ENCODE measurements around the gene MYH9.
"Not testable (repeated sequence)": the region's sequence is repeated elsewhere in the genome, so short reads cannot be mapped to it uniquely, and the experiment has no call there.

The MYH9 gene

GRCh38 chr22:36291831-36292740, 95.7 kb downstream of the MYH9 start:
- H3K4me1 ChIP-seq (ENCODE audit: insufficient read depth, low read length, severe bottlenecking) = no peaks in the 10 kb centered on the region
- H3K4me3 ChIP-seq (ENCODE audit: low read depth, low read length, poor library complexity, severe bottlenecking) = no peak overlapping the region
- no peak overlapping the region for H3K9ac ChIP-seq (ENCODE audit: low read length)
- no peak overlapping the region for H3K4me2 ChIP-seq (ENCODE audit: low read length)
- H3K36me3 ChIP-seq (ENCODE audit: insufficient read depth, low read length) = peaks cover 86% of the 10 kb centered on the region
- TF ChIP-seq CTCF (IDR thresholded peaks at IDR 0.05; ENCODE audit: low read length) (no peak), EZH2 (IDR thresholded peaks at IDR 0.05; ENCODE audit: borderline replicate concordance, low read length) (no peak)
- H3F3A ChIP-seq (ENCODE audit: insufficient read depth, low read length) = no peaks in the 10 kb centered on the region; the same call in 1 of the 2 replicates
- H3K27ac ChIP-seq (ENCODE audit: low read depth, low read length, poor library complexity, severe bottlenecking) = no peak overlapping the region
- H3K79me2 ChIP-seq (ENCODE audit: insufficient read depth, low read length) = no peaks in the 10 kb centered on the region
- no peaks in the 10 kb centered on the region for H4K20me1 ChIP-seq (ENCODE audit: insufficient read depth, low read length)
- no peaks in the 10 kb centered on the region for H3K27me3 ChIP-seq (ENCODE audit: insufficient read depth, low read length)
- no peaks in the 10 kb centered on the region for H3K9me3 ChIP-seq (ENCODE audit: low read length)
- no peak overlapping the region for H2AFZ ChIP-seq (ENCODE audit: low read length)
- no peaks in the 10 kb centered on the region for H3K9me2 ChIP-seq (ENCODE audit: low read depth, low read length)

- not testable (repeated sequence) for H2AFZ ChIP-seq (ENCODE audit: low read length); H3K9ac ChIP-seq (ENCODE audit: low read length); H3K27ac ChIP-seq (ENCODE audit: low read depth, low read length, poor library complexity, severe bottlenecking); H3K4me1 ChIP-seq (ENCODE audit: insufficient read depth, low read length, severe bottlenecking); H3K4me2 ChIP-seq (ENCODE audit: low read length); H3K79me2 ChIP-seq (ENCODE audit: insufficient read depth, low read length); H3K9me2 ChIP-seq (ENCODE audit: low read depth, low read length); H3F3A ChIP-seq (ENCODE audit: insufficient read depth, low read length); H4K20me1 ChIP-seq (ENCODE audit: insufficient read depth, low read length); H3K4me3 ChIP-seq (ENCODE audit: low read depth, low read length, poor library complexity, severe bottlenecking); H3K27me3 ChIP-seq (ENCODE audit: insufficient read depth, low read length); H3K9me3 ChIP-seq (ENCODE audit: low read length)
- H3K36me3 ChIP-seq (ENCODE audit: insufficient read depth, low read length) = peaks cover 86% of the 10 kb centered on the region
Observed at GRCh38 chr22:36290391-36291075, 97.2 kb downstream of the MYH9 start.

GRCh38 chr22:36289948-36290371, 97.8 kb downstream of the MYH9 start:
- not testable (repeated sequence) for H3K9ac ChIP-seq (ENCODE audit: low read length); H3K9me2 ChIP-seq (ENCODE audit: low read depth, low read length); H2AFZ ChIP-seq (ENCODE audit: low read length); H3K4me3 ChIP-seq (ENCODE audit: low read depth, low read length, poor library complexity, severe bottlenecking); H3K27me3 ChIP-seq (ENCODE audit: insufficient read depth, low read length); H3K4me1 ChIP-seq (ENCODE audit: insufficient read depth, low read length, severe bottlenecking); H3K79me2 ChIP-seq (ENCODE audit: insufficient read depth, low read length); H3K27ac ChIP-seq (ENCODE audit: low read depth, low read length, poor library complexity, severe bottlenecking); H3F3A ChIP-seq (ENCODE audit: insufficient read depth, low read length); H3K4me2 ChIP-seq (ENCODE audit: low read length); H3K9me3 ChIP-seq (ENCODE audit: low read length); H4K20me1 ChIP-seq (ENCODE audit: insufficient read depth, low read length)
- peaks cover 86% of the 10 kb centered on the region for H3K36me3 ChIP-seq (ENCODE audit: insufficient read depth, low read length)

- Histone ChIP-seq H3K4me1 (ENCODE audit: insufficient read depth, low read length, severe bottlenecking) (no peaks in the 10 kb centered on the region), H3K9me2 (ENCODE audit: low read depth, low read length) (no peaks in the 10 kb centered on the region), H3K79me2 (ENCODE audit: insufficient read depth, low read length) (no peaks in the 10 kb centered on the region), H3K4me3 (ENCODE audit: low read depth, low read length, poor library complexity, severe bottlenecking) (no peak overlapping the region), H3K36me3 (ENCODE audit: insufficient read depth, low read length) (peaks cover 86% of the 10 kb centered on the region), H3K27me3 (ENCODE audit: insufficient read depth, low read length) (no peaks in the 10 kb centered on the region), H3F3A (ENCODE audit: insufficient read depth, low read length) (no peaks in the 10 kb centered on the region; the same call in 1 of the 2 replicates), H2AFZ (ENCODE audit: low read length) (no peak overlapping the region), H3K9me3 (ENCODE audit: low read length) (no peaks in the 10 kb centered on the region), H3K4me2 (ENCODE audit: low read length) (no peak overlapping the region), H3K27ac (ENCODE audit: low read depth, low read length, poor library complexity, severe bottlenecking) (no peak overlapping the region), H4K20me1 (ENCODE audit: insufficient read depth, low read length) (no peaks in the 10 kb centered on the region), H3K9ac (ENCODE audit: low read length) (no peak overlapping the region)
- TF ChIP-seq EZH2 (IDR thresholded peaks at IDR 0.05; ENCODE audit: borderline replicate concordance, low read length) (no peak), CTCF (IDR thresholded peaks at IDR 0.05; ENCODE audit: low read length) (no peak)
Observed at GRCh38 chr22:36289406-36289870, 98.3 kb downstream of the MYH9 start.

Measured in OCI-LY1 (cell line).